ENCODE data around the gene DNAH8.

Gene DNAH8

GRCh38 chr6:38715016-38715689, at the start of gene DNAH8:
DNAH8 (plus strand) TSS chr6:38715311; CDS start chr6:38722810, 7,499 bp downstream.
- H3K27ac ChIP-seq (ENCODE audit: low read depth, low read length) = no peak within 1 kb of the TSS
- H3K36me3 ChIP-seq (ENCODE audit: control insufficient read depth in 1 of 2, insufficient read depth in 2 of 2, low read length in 2 of 2) = no peaks in the 10 kb centered on the region
- H3K9me3 ChIP-seq (ENCODE audit: control insufficient read depth in 1 of 2, low read length in 2 of 2) = no peaks in the 10 kb centered on the region
- H3K4me1 ChIP-seq (ENCODE audit: control insufficient read depth in 1 of 2, insufficient read depth in 2 of 2, low read length in 2 of 2) = peaks cover 0 to 8% of the 10 kb centered on the region in 2 donors
- peaks cover 26 to 34% of the 10 kb centered on the region in 2 donors for H3K27me3 ChIP-seq (ENCODE audit: control insufficient read depth in 1 of 2, insufficient read depth in 2 of 2, low read length in 2 of 2)
- peak within 1 kb of the TSS; percentile 40 to 46 for H3K4me3 ChIP-seq (ENCODE audit: low read depth in 1 of 2, low read length in 2 of 2)
- H3K9ac ChIP-seq (ENCODE audit: low read depth in 1 of 2, low read length in 2 of 2) = peak within 1 kb of the TSS; percentile 6 to 28

- Histone ChIP-seq H3K27me3 (ENCODE audit: control insufficient read depth in 1 of 2, insufficient read depth in 2 of 2, low read length in 2 of 2) (no peaks in the 10 kb centered on the region), H3K4me3 (ENCODE audit: low read depth in 1 of 2, low read length in 2 of 2) (no peak overlapping the region), H3K9me3 (ENCODE audit: control insufficient read depth in 1 of 2, low read length in 2 of 2) (no peaks in the 10 kb centered on the region), H3K4me1 (ENCODE audit: control insufficient read depth in 1 of 2, insufficient read depth in 2 of 2, low read length in 2 of 2) (no peaks in the 10 kb centered on the region), H3K36me3 (ENCODE audit: control insufficient read depth in 1 of 2, insufficient read depth in 2 of 2, low read length in 2 of 2) (peaks cover 0 to 18% of the 10 kb centered on the region in 2 donors), H3K27ac (ENCODE audit: low read depth, low read length) (no peak overlapping the region), H3K9ac (ENCODE audit: low read depth in 1 of 2, low read length in 2 of 2) (no peak overlapping the region)
Measured at GRCh38 chr6:38671885-38672467, 43.1 kb upstream of the DNAH8 start.

- no peak overlapping the region for H3K27ac ChIP-seq (ENCODE audit: low read depth, low read length)
- no peak overlapping the region for H3K4me3 ChIP-seq (ENCODE audit: low read depth in 1 of 2, low read length in 2 of 2)
- H3K9ac ChIP-seq (ENCODE audit: low read depth in 1 of 2, low read length in 2 of 2) = no peak overlapping the region
- H3K4me1 ChIP-seq (ENCODE audit: control insufficient read depth in 1 of 2, insufficient read depth in 2 of 2, low read length in 2 of 2) = no peaks in the 10 kb centered on the region
- H3K9me3 ChIP-seq (ENCODE audit: control insufficient read depth in 1 of 2, low read length in 2 of 2) = no peaks in the 10 kb centered on the region
- peaks cover 0 to 19% of the 10 kb centered on the region in 2 donors for H3K36me3 ChIP-seq (ENCODE audit: control insufficient read depth in 1 of 2, insufficient read depth in 2 of 2, low read length in 2 of 2)
- H3K27me3 ChIP-seq (ENCODE audit: control insufficient read depth in 1 of 2, insufficient read depth in 2 of 2, low read length in 2 of 2) = no peaks in the 10 kb centered on the region
Measured at GRCh38 chr6:38673397-38674165, 41.5 kb upstream of the DNAH8 start.

GRCh38 chr6:38676236-38676973, 38.7 kb upstream of the DNAH8 start:
- Histone ChIP-seq H3K4me3 (ENCODE audit: low read depth in 1 of 2, low read length in 2 of 2) (no peak overlapping the region), H3K4me1 (ENCODE audit: control insufficient read depth in 1 of 2, insufficient read depth in 2 of 2, low read length in 2 of 2) (no peaks in the 10 kb centered on the region), H3K27ac (ENCODE audit: low read depth, low read length) (no peak overlapping the region), H3K36me3 (ENCODE audit: control insufficient read depth in 1 of 2, insufficient read depth in 2 of 2, low read length in 2 of 2) (peaks cover under 1 to 19% of the 10 kb centered on the region in 2 donors), H3K9me3 (ENCODE audit: control insufficient read depth in 1 of 2, low read length in 2 of 2) (no peaks in the 10 kb centered on the region), H3K9ac (ENCODE audit: low read depth in 1 of 2, low read length in 2 of 2) (no peak overlapping the region), H3K27me3 (ENCODE audit: control insufficient read depth in 1 of 2, insufficient read depth in 2 of 2, low read length in 2 of 2) (no peaks in the 10 kb centered on the region)

GRCh38 chr6:38676974-38677544, 38.1 kb upstream of the DNAH8 start:
- Histone ChIP-seq H3K4me3 (ENCODE audit: low read depth in 1 of 2, low read length in 2 of 2) (no peak overlapping the region), H3K27ac (ENCODE audit: low read depth, low read length) (no peak overlapping the region), H3K9me3 (ENCODE audit: control insufficient read depth in 1 of 2, low read length in 2 of 2) (no peaks in the 10 kb centered on the region), H3K36me3 (ENCODE audit: control insufficient read depth in 1 of 2, insufficient read depth in 2 of 2, low read length in 2 of 2) (peaks cover 6 to 25% of the 10 kb centered on the region in 2 donors), H3K9ac (ENCODE audit: low read depth in 1 of 2, low read length in 2 of 2) (no peak overlapping the region), H3K27me3 (ENCODE audit: control insufficient read depth in 1 of 2, insufficient read depth in 2 of 2, low read length in 2 of 2) (no peaks in the 10 kb centered on the region), H3K4me1 (ENCODE audit: control insufficient read depth in 1 of 2, insufficient read depth in 2 of 2, low read length in 2 of 2) (no peaks in the 10 kb centered on the region)

- Histone ChIP-seq H3K27ac (ENCODE audit: low read depth, low read length) (no peak overlapping the region), H3K4me1 (ENCODE audit: control insufficient read depth in 1 of 2, insufficient read depth in 2 of 2, low read length in 2 of 2) (no peaks in the 10 kb centered on the region), H3K36me3 (ENCODE audit: control insufficient read depth in 1 of 2, insufficient read depth in 2 of 2, low read length in 2 of 2) (peaks cover 6 to 31% of the 10 kb centered on the region in 2 donors), H3K4me3 (ENCODE audit: low read depth in 1 of 2, low read length in 2 of 2) (no peak overlapping the region), H3K27me3 (ENCODE audit: control insufficient read depth in 1 of 2, insufficient read depth in 2 of 2, low read length in 2 of 2) (no peaks in the 10 kb centered on the region), H3K9ac (ENCODE audit: low read depth in 1 of 2, low read length in 2 of 2) (no peak overlapping the region), H3K9me3 (ENCODE audit: control insufficient read depth in 1 of 2, low read length in 2 of 2) (no peaks in the 10 kb centered on the region)
Measured at GRCh38 chr6:38678178-38678760, 36.8 kb upstream of the DNAH8 start.

GRCh38 chr6:38679668-38680067, 35.4 kb upstream of the DNAH8 start:
- H3K9me3 ChIP-seq (ENCODE audit: control insufficient read depth in 1 of 2, low read length in 2 of 2) = no peaks in the 10 kb centered on the region
- no peak overlapping the region for H3K4me3 ChIP-seq (ENCODE audit: low read depth in 1 of 2, low read length in 2 of 2)
- no peak overlapping the region for H3K27ac ChIP-seq (ENCODE audit: low read depth, low read length)
- H3K9ac ChIP-seq (ENCODE audit: low read depth in 1 of 2, low read length in 2 of 2) = no peak overlapping the region
- peaks cover 6 to 30% of the 10 kb centered on the region in 2 donors for H3K36me3 ChIP-seq (ENCODE audit: control insufficient read depth in 1 of 2, insufficient read depth in 2 of 2, low read length in 2 of 2)
- no peaks in the 10 kb centered on the region for H3K4me1 ChIP-seq (ENCODE audit: control insufficient read depth in 1 of 2, insufficient read depth in 2 of 2, low read length in 2 of 2)
- no peaks in the 10 kb centered on the region for H3K27me3 ChIP-seq (ENCODE audit: control insufficient read depth in 1 of 2, insufficient read depth in 2 of 2, low read length in 2 of 2)

GRCh38 chr6:38681850-38682249, 33.3 kb upstream of the DNAH8 start:
- no peaks in the 10 kb centered on the region for H3K4me1 ChIP-seq (ENCODE audit: control insufficient read depth in 1 of 2, insufficient read depth in 2 of 2, low read length in 2 of 2)
- H3K27ac ChIP-seq (ENCODE audit: low read depth, low read length) = no peak overlapping the region
- no peak overlapping the region for H3K4me3 ChIP-seq (ENCODE audit: low read depth in 1 of 2, low read length in 2 of 2)
- peaks cover 6 to 15% of the 10 kb centered on the region in 2 donors for H3K36me3 ChIP-seq (ENCODE audit: control insufficient read depth in 1 of 2, insufficient read depth in 2 of 2, low read length in 2 of 2)
- no peaks in the 10 kb centered on the region for H3K27me3 ChIP-seq (ENCODE audit: control insufficient read depth in 1 of 2, insufficient read depth in 2 of 2, low read length in 2 of 2)
- H3K9me3 ChIP-seq (ENCODE audit: control insufficient read depth in 1 of 2, low read length in 2 of 2) = no peaks in the 10 kb centered on the region
- H3K9ac ChIP-seq (ENCODE audit: low read depth in 1 of 2, low read length in 2 of 2) = no peak overlapping the region

GRCh38 chr6:38684237-38684636, 30.9 kb upstream of the DNAH8 start:
- Histone ChIP-seq H3K9me3 (ENCODE audit: control insufficient read depth in 1 of 2, low read length in 2 of 2) (no peaks in the 10 kb centered on the region), H3K9ac (ENCODE audit: low read depth in 1 of 2, low read length in 2 of 2) (no peak overlapping the region), H3K27ac (ENCODE audit: low read depth, low read length) (no peak overlapping the region), H3K36me3 (ENCODE audit: control insufficient read depth in 1 of 2, insufficient read depth in 2 of 2, low read length in 2 of 2) (peaks cover 6 to 12% of the 10 kb centered on the region in 2 donors), H3K4me1 (ENCODE audit: control insufficient read depth in 1 of 2, insufficient read depth in 2 of 2, low read length in 2 of 2) (peaks cover 10 to 15% of the 10 kb centered on the region in 2 donors), H3K4me3 (ENCODE audit: low read depth in 1 of 2, low read length in 2 of 2) (no peak overlapping the region), H3K27me3 (ENCODE audit: control insufficient read depth in 1 of 2, insufficient read depth in 2 of 2, low read length in 2 of 2) (no peaks in the 10 kb centered on the region)

All from duodenal mucosa (tissue), 2 donors.